IMR-90 (cell line): ENCODE results near the gene OCEL1.

Source experiments
- FOS ChIP-seq: fragments of 150-350 bp; IDR thresholded peaks from 2 replicates; pipeline ENCODE4 v1.6.1; 2016; ENCODE audit warnings: low read depth, low read length
- MAFK ChIP-seq: IDR thresholded peaks from 2 replicates; pipeline ENCODE4 v1.6.1; 2012; ENCODE audit warnings: low read depth, low read length, improper control_type of control experiment
- MAZ ChIP-seq: IDR thresholded peaks from 2 replicates; pipeline ENCODE4 v1.6.1; 2012; ENCODE audit warnings: low read depth, mild to moderate bottlenecking, low read length, improper control_type of control experiment, moderate library complexity, borderline replicate concordance
- NFE2L2 ChIP-seq: fragments of 150-350 bp; IDR thresholded peaks from 2 replicates; pipeline ENCODE4 v1.6.1; 2016; ENCODE audit warnings: low read depth, mild to moderate bottlenecking, low read length
- POLR2A ChIP-seq: IDR thresholded peaks from 2 replicates; pipeline ENCODE4 v1.6.1; 2012; ENCODE audit warnings: mild to moderate bottlenecking, low read depth, low read length
- RAD21 ChIP-seq: IDR thresholded peaks from 2 replicates; pipeline ENCODE4 v1.6.1; 2012; ENCODE audit warnings: low read length, improper control_type of control experiment
- RCOR1 ChIP-seq: IDR thresholded peaks from 2 replicates; pipeline ENCODE4 v1.6.1; 2012; ENCODE audit warnings: mild to moderate bottlenecking, low read length, improper control_type of control experiment; ENCODE audit not compliant: insufficient replicate concordance
- RFX5 ChIP-seq: IDR thresholded peaks from 2 replicates; pipeline ENCODE4 v1.8.0; 2012; ENCODE audit warnings: low read depth, mild to moderate bottlenecking, low read length, moderate library complexity
- SMC3 ChIP-seq: fragments of 150-350 bp; IDR thresholded peaks from 2 replicates; pipeline ENCODE4 v1.6.1; 2016; ENCODE audit warnings: low read depth, mild to moderate bottlenecking, antibody characterized with exemption, low read length, moderate library complexity
- USF2 ChIP-seq: fragments of 150-350 bp; IDR thresholded peaks from 2 replicates; pipeline ENCODE4 v1.6.1; 2017; ENCODE audit warnings: mild to moderate bottlenecking, antibody characterized with exemption, low read length, low read depth
- TF ChIP-seq, protein P1 (sequence below): conservative IDR thresholded peaks from 2 replicates; pipeline ENCODE4 v1.5.1; 2012; ENCODE audit warnings: mild to moderate bottlenecking, low read depth, low read length, improper control_type of control experiment

DNA sequence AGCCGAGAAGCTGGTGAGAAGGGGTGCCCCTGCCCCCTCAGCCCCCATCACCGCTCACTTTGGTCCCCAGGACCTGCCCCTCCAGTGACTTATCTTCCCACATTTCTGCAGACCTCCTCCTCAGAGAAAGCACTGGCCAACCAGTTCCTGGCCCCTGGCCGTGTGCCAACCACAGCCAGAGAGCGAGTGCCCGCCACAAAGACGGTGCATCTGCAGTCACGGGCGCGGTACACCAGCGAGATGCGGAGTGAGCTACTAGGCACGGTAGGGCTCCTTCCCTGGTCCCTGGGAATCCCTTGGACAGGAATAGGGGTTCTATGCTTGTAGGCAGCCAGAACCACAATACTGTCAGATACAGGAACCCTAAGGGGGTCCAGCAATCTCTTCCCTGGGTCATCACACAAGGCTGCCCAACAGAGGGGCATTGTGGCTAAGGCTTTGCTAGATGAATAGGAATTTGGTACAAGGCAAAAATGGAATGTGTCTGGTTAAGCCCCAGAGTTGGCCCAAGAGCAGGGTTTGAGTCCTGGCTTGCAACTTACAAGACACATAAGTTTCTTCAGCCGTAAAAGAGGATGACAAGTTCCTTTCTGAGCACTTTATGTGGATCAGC is 9.9 kb upstream of the OCEL1 start:
- TF ChIP-seq, protein P1, sequence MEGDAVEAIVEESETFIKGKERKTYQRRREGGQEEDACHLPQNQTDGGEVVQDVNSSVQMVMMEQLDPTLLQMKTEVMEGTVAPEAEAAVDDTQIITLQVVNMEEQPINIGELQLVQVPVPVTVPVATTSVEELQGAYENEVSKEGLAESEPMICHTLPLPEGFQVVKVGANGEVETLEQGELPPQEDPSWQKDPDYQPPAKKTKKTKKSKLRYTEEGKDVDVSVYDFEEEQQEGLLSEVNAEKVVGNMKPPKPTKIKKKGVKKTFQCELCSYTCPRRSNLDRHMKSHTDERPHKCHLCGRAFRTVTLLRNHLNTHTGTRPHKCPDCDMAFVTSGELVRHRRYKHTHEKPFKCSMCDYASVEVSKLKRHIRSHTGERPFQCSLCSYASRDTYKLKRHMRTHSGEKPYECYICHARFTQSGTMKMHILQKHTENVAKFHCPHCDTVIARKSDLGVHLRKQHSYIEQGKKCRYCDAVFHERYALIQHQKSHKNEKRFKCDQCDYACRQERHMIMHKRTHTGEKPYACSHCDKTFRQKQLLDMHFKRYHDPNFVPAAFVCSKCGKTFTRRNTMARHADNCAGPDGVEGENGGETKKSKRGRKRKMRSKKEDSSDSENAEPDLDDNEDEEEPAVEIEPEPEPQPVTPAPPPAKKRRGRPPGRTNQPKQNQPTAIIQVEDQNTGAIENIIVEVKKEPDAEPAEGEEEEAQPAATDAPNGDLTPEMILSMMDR, result no peak
- no peak for TF ChIP-seq RAD21
- TF ChIP-seq USF2, result no peak
- TF ChIP-seq POLR2A, result no peak
- no peak for TF ChIP-seq RCOR1
- TF ChIP-seq SMC3, result no peak
- no peak for TF ChIP-seq MAZ
- no peak for TF ChIP-seq RFX5
- TF ChIP-seq MAFK, result no peak
- no peak for TF ChIP-seq FOS
- TF ChIP-seq NFE2L2, result no peak
